NCI-H82 treated with DMSO at 0.1 percent for 48 hours (cell line): ENCODE measurements around the gene VTI1B.

ENCODE experiments used
- DNase-seq: peaks from one replicate; lab custom pipeline; 2025; ENCODE audit not compliant: unreplicated experiment; lab: John Stamatoyannopoulos, UW

VTI1B gene

DNA sequence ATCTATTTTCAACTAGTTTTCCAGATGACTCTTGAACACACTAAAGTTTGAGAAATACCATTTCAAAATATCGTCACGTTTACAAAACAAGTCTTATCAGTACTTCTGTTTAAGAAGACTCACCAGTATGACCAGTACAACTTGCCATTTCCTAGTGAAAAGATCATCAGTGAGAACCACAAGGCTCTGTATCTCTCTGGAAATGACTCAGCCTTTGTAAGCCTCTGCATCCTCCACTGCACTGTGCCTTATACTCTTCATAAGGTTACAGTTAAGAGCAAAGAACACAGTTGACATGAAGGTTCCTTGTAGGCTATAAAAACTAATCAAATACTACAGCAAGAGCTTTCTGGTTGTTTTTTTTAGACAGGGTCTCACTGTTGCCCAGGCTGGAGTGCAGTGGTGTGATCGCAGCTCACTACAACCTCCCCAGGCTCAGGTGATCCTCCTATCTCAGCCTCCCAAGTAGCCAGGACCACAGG lies 5.7 kb upstream of the VTI1B start:
- no peak for DNase-seq

DNA sequence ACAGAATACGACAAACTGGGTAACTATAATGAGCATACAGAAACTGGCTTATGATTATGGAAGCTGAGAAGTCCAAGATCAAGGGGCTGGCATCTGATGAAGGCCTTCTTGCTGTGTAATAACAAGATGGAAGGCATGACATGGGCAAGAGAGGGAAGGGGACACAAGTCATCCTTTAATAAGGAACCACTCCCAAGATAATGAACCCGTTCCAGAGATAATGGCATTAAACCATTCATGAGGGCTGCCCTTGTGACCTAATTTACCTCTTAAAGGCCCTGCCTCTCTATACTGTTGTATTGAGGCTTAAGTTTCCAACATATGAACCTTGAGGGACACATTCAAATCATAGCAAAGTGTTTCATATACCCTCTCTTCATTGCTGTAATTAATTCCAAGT lies 4.6 kb upstream of the VTI1B start:
- no peak for DNase-seq

DNA sequence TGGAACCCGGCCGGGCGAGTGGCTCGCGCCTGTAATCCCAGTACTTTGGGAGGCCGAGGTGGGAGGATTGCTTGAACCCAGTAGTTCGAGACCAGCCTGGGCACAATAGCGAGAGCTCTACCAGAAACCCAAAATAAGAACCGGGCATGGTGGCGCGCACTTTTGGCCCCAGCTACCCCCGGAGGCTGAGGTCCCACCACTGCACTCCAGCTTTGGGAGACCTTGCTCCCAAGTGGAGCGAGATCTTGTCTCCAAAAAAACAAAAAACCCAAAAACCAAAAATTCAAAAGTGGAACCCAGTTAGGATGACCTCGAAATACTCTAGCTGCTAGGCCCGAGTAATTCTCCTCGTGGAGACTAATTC lies 769 bp upstream of the VTI1B start:
- DNase-seq, result no peak

DNA sequence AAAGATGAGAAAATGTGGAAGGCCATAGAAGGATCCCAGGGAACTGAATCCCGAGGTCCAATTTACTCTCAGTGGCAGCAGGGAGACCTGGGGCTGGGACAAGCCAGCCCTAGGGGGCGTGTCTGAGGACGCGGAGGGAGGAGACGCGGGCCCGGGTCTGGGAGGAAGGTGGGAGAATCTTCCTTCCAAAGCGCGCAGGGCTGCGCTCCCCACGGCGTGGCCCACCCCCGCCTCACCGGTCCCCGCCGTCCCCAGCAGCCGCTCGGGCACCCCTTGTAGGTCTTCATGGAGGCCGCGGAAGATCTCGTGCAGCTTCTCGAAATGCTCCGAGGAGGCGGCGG lies 323 bp downstream of the VTI1B start:
- peak; percentile 16 for DNase-seq

DNA sequence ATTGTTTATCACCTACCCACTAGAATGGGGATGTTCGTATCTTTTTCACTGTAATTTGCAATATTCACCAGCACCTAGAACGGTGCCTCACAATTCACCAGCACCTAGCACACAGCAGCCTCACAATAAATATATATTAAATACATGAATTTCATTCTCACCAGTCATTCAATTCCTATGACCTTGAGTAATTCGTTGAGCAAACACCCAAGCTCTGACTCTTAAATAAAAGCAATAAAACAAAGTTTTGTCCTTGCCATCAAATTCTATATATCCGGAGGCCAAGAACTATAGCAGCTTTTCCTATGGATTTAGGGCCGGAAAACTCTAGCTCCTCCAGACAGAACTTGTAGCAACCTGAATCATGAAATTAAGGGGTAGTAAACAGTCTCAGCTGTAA lies 981 bp downstream of the VTI1B start:
- DNase-seq, result no peak

DNA sequence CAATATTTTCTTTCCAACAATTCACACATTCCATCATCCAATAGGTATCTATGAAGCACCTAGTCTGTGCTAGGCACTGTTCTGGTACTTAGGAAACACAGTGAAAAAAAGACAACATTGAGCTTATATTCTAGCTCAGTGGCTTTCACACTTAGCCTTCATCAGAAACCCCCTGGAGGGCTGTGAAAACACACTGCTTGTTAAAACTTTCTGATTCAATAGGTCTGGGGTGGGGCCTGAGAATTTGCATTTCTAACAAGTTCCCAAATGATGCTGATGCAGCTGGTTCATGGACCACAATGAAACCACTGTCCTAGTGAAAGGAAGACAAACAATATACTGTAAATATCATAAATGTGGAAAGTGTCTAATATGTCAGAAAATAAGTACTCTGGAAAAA lies 5.9 kb downstream of the VTI1B start:
- no peak for DNase-seq

DNA sequence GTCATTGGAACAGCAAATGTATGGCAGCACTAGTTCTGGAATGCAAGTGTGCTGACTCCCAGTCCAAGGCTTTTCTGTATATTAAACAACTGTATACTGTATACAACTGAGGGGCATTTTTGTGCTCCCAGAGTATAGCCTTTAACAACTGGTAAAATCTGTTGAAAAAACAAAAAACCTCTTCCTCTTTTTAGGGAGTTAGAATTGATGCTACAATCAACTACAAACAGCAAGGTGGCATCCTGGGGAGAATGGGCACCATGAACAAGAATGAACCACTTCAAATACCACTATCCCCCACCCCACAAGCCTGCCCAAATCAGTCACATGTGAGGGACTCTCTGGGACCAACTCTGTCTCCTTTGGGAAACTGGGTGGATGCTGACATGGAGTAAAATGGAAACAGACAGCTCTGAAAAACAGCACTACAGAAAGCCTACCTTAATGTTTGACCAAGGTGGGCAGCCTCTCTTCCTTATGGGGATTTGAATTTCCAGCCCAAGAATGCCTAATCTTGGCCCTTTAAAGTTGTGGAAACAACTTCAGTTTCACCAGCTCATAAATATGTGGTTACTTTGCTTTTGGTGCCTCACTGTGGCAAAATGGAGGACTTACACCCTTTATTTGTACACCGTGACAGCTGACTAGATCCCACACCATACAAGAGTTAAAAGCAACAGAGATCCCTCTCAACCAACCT lies 7.5 kb downstream of the VTI1B start:
- DNase-seq, result no peak

DNA sequence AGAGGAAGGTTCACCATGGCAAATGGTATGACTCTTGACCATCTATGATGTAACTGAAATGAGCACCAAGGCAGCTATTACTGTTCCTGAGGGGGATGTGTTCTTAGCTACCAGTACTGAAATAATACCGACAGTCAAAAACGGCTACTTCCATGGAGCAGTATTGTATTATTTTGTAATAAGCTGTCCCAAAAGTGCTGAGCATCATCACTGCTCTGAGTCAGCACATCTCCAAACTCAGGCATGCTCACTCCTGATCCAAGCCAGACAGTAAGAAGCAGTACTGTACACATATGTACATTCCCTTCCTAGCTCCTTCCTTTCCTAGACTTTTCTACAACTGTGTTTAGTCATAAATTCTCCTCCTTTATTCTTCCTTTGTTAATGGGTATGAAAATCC lies 8.6 kb downstream of the VTI1B start:
- DNase-seq, result no peak

DNA sequence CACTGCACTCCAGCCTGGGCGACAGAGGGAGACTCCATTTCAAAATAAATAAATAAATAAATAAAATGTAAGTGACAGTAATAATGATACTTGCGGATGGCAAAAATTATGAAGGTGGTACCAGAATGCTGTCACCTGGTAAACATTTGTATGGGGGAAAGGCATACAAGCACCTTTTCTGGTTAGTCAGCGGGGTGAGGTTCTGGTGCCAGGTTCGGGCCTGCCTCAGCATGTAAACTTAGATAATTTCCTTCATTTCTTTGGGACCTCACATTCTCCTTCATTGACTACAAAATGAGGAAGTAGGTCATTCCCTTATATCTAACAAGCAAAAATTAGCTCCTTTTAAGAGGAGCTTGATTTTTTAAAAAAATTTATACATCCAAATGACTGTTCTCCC lies 10.8 kb downstream of the VTI1B start:
- no peak for DNase-seq

DNA sequence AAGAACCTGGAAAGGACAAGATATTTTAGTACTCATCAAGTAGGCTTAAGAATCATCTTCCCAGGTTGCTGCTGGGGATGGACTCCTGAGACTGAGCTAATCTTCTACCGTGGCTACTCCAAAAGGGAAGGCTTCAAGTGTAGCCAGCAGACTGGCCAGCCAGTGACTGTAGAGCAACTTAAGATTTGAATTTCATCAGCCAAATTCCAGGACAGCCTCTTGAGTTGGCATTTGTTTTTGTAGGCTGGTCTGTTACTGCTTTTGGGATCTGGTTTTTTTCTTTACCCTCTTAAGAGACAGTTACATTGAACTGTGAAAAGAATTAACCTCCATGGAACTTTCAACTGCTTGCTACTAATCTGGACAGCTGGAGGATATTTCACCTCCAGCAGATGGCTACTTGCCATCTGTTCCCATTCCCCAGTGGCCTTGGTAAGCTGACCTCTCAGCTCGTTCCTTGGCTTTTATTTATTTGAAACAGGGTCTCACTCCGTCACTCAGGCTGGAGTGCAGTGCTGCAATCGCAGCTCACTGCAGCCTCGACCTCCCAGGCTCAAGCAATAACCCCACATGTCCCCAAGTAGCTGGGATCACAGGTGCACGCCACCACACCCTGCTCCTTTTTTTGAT lies 20.7 kb downstream of the VTI1B start:
- DNase-seq, result peak; percentile 84

DNA sequence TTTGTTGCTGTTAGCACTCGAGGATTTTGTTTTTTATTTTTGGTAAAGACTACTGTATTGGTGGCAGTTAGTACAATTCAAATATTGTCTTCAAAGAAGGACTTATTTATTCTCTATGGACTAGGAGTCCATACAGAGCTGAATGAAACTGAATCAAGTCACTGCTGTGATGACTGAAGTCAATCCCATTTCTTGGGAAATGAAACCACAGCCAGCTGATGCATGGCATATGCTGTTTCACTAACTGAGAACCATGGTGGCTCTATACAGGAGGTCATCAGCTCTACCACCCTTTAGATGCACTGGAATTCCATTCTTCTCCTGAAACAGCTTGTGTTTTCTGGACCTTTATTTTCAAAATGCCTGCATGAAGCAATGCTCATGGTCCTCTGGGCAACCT lies 22.2 kb downstream of the VTI1B start:
- no peak for DNase-seq

DNA sequence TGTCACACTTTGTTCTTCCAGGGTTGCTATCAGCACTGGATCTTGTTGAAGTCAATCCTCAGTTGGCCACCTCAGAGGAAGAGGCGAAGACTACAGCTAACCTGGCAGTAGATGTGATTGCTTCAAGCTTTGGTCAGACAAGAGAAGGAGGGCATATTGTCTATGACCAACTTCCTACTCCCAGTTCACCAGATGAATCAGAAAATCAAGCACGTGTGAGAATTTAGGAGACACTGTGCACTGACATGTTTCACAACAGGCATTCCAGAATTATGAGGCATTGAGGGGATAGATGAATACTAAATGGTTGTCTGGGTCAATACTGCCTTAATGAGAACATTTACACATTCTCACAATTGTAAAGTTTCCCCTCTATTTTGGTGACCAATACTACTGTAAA lies 23.7 kb downstream of the VTI1B start:
- no peak for DNase-seq

DNA sequence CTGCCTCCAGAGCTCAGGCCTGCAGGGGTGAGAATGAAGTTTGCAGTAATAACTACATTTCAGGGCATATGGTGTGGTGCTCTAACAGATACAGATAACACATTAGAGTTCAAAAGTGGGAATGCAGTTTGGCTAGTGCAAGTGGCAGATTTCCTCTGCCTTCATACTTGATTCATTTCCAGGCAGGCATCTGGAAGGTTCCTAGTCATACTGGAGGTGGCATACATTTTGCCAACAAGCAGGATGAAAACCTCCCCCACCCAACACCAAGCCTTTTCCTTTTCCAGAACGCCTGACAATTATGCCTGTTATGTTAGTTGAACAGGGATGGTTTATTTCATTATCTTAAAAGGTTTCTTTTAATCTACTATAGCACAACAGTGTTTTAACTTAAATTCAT lies 24.3 kb downstream of the VTI1B start:
- DNase-seq, result no peak

DNA sequence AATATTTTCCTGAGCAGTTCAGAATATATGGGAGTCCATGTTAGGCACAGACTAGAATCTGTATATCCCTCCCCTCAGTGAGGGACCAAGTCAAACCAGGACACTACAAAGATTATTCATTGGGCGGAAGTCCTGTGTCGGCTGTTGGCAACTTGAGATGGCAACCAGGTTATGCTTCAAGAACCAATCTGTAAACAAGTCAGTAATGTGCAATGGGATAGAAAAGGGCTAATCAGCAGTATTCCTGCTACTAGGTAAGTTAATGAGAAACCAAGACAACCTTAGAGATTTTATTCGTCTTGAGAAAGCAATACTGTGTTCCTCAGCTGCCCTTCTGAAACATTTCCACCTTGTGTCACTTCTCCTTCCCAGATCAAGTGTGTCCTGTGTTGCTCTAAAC lies 28.3 kb downstream of the VTI1B start:
- DNase-seq, result no peak

DNA sequence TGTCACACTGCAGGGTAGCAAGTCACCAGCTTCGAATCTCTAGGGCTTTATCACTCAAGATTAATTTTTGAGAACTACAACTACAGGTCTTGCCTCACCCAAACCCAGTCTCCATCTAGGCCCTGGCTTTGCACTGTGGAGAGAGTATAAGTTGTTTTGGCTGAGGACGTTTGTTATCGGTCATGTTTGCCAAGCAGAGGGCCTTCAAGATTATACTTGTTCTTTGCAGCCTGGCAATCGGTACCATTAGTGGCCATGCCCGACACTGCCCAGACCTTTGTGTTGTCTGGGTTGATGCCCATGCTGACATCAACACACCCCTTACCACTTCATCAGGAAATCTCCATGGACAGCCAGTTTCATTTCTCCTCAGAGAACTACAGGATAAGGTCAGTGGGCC lies 29.0 kb downstream of the VTI1B start:
- no peak for DNase-seq

DNA sequence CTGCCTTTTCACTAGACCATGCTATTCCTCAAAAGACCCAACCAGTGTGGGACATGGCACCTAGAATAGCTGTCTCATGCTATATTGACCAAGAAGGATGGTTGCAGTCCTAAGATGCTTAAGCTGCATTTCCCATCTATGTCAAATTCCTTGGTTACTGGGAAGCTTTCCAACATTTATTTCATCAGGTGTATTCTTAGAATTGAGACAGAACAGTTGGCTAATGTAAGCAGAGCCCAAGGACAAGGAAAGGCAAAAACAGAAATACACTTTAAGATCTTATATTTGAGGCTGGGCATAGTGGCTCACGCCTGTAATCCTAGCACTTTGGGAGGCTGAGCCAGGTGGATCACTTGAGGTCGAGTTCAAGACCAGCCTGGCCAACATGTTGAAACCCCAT lies 30.0 kb downstream of the VTI1B start:
- DNase-seq, result no peak

DNA sequence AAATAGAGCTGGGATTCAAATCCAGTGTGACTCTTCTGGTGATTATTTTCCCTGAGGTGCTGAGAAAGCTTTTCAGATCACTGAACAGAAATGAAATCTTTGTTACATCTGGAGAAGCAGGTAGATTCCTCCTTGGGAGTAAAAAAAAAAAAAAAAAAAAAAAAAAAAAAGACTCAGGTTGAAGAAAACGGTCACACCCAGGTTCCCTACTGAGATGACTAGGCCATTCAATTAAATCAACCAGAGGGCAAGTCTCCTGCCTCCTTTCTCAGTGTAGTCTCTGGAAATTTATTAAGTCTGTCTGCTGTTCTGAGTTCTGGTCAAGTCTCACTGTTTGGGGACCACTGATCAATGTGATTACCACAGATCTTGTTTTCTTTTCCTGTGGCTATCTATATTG lies 30.7 kb downstream of the VTI1B start:
- no peak for DNase-seq

DNA sequence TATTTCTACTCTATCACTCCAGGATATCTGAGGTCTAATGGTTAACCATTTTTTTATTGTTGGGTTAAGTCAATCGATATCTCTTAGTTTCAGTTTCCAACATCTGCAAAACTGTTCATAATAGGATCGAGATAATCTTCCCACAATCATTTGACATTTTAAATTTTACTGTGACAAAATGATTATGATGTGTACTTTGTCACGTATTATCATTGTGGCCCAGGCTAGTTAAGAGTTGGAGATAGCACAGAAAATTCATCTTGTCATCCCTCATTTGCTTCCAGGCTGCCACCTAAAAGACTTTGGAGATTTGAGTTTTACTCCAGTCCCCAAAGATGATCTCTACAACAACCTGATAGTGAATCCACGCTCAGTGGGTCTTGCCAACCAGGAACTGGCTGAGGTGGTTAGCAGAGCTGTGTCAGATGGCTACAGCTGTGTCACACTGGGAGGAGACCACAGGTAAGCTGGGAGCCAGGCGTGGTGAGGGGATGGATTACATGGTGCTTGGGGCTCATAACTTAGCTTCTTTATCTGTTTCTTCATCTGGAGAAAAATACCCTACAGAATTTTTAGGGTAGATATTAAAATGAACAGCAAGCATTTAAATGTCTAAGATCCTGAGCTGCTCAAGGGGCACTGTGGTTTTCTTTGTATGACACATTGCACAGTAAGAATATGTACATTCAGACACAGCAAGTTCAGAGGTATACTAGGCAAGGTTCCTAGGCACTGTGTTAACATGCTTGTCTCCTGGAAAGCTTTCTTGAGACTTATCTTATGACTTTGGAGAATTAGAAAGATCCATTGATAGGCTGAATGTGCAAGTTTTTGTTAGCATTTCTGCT lies 32.3 kb downstream of the VTI1B start:
- DNase-seq, result no peak

DNA sequence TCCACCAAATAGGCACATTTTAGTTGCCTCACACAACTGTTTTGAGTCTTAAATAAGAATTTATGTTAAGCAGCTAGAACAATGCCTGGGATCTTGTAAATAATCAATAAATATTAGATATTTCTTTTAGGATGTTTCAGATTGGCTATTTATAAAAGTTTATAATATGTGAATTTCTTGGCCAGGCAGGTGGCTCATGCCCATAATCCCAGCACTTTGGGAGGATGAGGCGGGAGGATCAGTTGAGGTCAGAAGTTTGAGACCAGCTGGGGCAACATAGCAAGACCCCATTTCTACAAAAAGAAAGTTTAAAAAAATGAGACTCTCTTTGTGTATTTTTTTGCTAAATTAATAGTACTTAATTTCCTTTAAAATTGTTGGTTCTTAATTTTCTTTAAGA lies 33.0 kb downstream of the VTI1B start:
- DNase-seq, result no peak

DNA sequence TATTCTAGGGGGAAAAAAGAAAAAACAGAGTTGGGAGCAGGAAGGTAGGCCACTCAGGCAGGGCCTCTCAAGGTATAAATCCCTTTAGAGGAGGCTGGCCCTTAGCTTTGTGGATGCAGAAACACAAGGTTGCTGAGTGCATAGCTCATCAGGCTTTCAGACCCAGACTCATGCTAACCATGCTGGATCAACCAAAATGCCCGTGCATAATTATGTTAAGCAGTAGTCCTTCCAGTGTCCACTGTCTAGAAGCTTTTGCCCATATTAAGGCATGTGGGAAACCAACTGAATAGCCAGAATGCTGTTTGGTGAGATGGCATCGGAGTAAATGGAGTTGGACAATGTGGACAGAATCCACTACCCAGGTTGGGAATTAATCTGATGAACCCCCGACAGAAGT lies 35.8 kb downstream of the VTI1B start:
- no peak for DNase-seq

DNA sequence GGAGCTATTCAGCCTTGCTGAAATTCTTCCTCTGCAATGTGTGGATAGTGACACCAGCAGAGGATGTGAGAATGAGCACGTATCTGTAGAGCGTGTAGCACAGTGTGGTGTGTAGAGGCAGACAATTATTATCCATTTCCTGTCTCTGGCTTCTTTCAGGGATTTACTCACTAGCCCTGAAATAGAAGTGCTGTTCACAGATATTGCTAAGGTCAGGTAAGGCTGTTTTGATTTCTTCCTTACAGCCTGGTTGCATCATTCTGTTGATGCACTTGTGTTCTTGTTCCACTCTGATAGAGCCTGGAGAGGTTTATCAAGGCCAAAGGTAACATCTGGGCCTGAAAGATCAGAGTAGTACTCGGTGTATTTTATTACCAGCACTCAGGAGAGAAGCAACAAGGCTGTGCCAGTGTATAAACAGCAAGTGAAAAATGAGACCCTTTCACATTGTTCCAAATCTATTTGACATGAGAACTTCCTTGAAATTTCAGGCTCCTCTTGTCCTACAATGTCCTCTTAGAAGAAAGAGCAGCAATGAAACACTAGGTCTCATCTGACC lies 38.0 kb downstream of the VTI1B start:
- no peak for DNase-seq
